HEK293 (cell line): Measurements from ENCODE around the gene VEZT.
A peak's percentile ranks its signal among the peaks of the same experiment; 100 is the strongest.

Experiments used
- GLIS1 ChIP-seq: fragments of 450-650 bp; formaldehyde crosslinking; IDR thresholded peaks from 2 replicates; pipeline ENCODE4 v1.5.1; 2016; ENCODE audit warnings: missing biosample characterization, missing genetic modification characterization
- HOXD13 ChIP-seq: sonication (generic); formaldehyde crosslinking; IDR thresholded peaks from 2 replicates; pipeline ENCODE4 v1.8.0; 2022; ENCODE audit warnings: missing genetic modification reagents, borderline replicate concordance
- MZF1 ChIP-seq: fragments of 450-650 bp; formaldehyde crosslinking; IDR thresholded peaks from 2 replicates; pipeline ENCODE4 v1.5.1; 2017; ENCODE audit warnings: missing biosample characterization, missing genetic modification characterization, borderline replicate concordance
- PATZ1 ChIP-seq: fragments of 450-650 bp; formaldehyde crosslinking; IDR thresholded peaks from 2 replicates; pipeline ENCODE4 v1.5.1; 2016; ENCODE audit warnings: missing biosample characterization, missing genetic modification characterization
- WT1 ChIP-seq: fragments of 450-650 bp; formaldehyde crosslinking; IDR thresholded peaks from 2 replicates; pipeline ENCODE4 v1.5.1; 2016; ENCODE audit warnings: missing biosample characterization, missing genetic modification characterization
- ZBTB44 ChIP-seq: fragments of 450-650 bp; IDR thresholded peaks from 2 replicates; pipeline ENCODE4 v1.5.1; 2018; ENCODE audit warnings: missing biosample characterization, mild to moderate bottlenecking, missing genetic modification characterization
- ZBTB6 ChIP-seq: fragments of 450-650 bp; formaldehyde crosslinking; IDR thresholded peaks from 2 replicates; pipeline ENCODE4 v1.5.1; 2017; ENCODE audit warnings: missing biosample characterization, missing genetic modification characterization
- ZBTB8A ChIP-seq: fragments of 450-650 bp; formaldehyde crosslinking; IDR thresholded peaks from 2 replicates; pipeline ENCODE4 v1.5.1; 2016; ENCODE audit warnings: missing biosample characterization, missing genetic modification characterization
- ZFHX2 ChIP-seq: fragments of 450-650 bp; formaldehyde crosslinking; conservative IDR thresholded peaks from 2 replicates; pipeline ENCODE4 v1.5.1; 2016; ENCODE audit warnings: missing biosample characterization, missing genetic modification characterization
- ZFP69B ChIP-seq: fragments of 450-650 bp; formaldehyde crosslinking; IDR thresholded peaks from 2 replicates; pipeline ENCODE4 v1.5.1; 2016; ENCODE audit warnings: missing biosample characterization, missing genetic modification characterization
- ZNF132 ChIP-seq: fragments of 450-650 bp; formaldehyde crosslinking; IDR thresholded peaks from 2 replicates; pipeline ENCODE4 v1.5.1; 2017; ENCODE audit warnings: missing biosample characterization, missing genetic modification characterization, borderline replicate concordance
- ZNF16 ChIP-seq: fragments of 450-650 bp; formaldehyde crosslinking; IDR thresholded peaks from 2 replicates; pipeline ENCODE4 v1.5.1; 2016; ENCODE audit warnings: low read depth, missing biosample characterization, missing genetic modification characterization
- ZNF214 ChIP-seq: fragments of 450-650 bp; formaldehyde crosslinking; IDR thresholded peaks from 2 replicates; pipeline ENCODE4 v1.5.1; 2017; ENCODE audit warnings: missing biosample characterization, mild to moderate bottlenecking, missing genetic modification characterization, borderline replicate concordance
- ZNF274 ChIP-seq, 2 experiments: fragments of 200-500 bp in 1 of 2; fragments of 450-650 bp in 1 of 2; sonication (Bioruptor generic) in 1 of 2; formaldehyde crosslinking in 1 of 2; IDR thresholded peaks; 2 replicates each; pipeline versions ENCODE4 v1.5.1 to v1.6.1; 2014 to 2016; ENCODE audit warnings: borderline replicate concordance in 1 of 2, inconsistent platforms in 1 of 2, low read length in 1 of 2, missing biosample characterization in 1 of 2, missing genetic modification characterization in 1 of 2
- ZNF335 ChIP-seq: fragments of 450-650 bp; formaldehyde crosslinking; conservative IDR thresholded peaks from 2 replicates; pipeline ENCODE4 v1.5.1; 2016; ENCODE audit warnings: missing biosample characterization, missing genetic modification characterization
- ZNF391 ChIP-seq: fragments of 450-650 bp; formaldehyde crosslinking; IDR thresholded peaks from 2 replicates; pipeline ENCODE4 v1.5.1; 2016; ENCODE audit warnings: low read depth, missing biosample characterization, missing genetic modification characterization, borderline replicate concordance
- ZNF398 ChIP-seq: fragments of 450-650 bp; formaldehyde crosslinking; IDR thresholded peaks from 2 replicates; pipeline ENCODE4 v1.5.1; 2017; ENCODE audit warnings: missing biosample characterization, missing genetic modification characterization
- ZNF416 ChIP-seq: fragments of 450-650 bp; formaldehyde crosslinking; IDR thresholded peaks from 2 replicates; pipeline ENCODE4 v1.5.1; 2016; ENCODE audit warnings: missing biosample characterization, missing genetic modification characterization
- ZNF510 ChIP-seq: fragments of 450-650 bp; formaldehyde crosslinking; IDR thresholded peaks from 2 replicates; pipeline ENCODE4 v1.5.1; 2018; ENCODE audit warnings: mild to moderate bottlenecking, missing genetic modification characterization, missing biosample characterization; ENCODE audit not compliant: insufficient replicate concordance
- ZNF518A ChIP-seq: fragments of 450-650 bp; formaldehyde crosslinking; conservative IDR thresholded peaks from 2 replicates; pipeline ENCODE4 v1.5.1; 2016; ENCODE audit warnings: low read depth, missing biosample characterization, missing genetic modification characterization
- ZNF530 ChIP-seq: fragments of 450-650 bp; formaldehyde crosslinking; IDR thresholded peaks from 2 replicates; pipeline ENCODE4 v1.5.1; 2016; ENCODE audit warnings: low read depth, missing biosample characterization, missing genetic modification characterization
- ZNF549 ChIP-seq: fragments of 450-650 bp; IDR thresholded peaks from 2 replicates; pipeline ENCODE4 v1.5.1; 2018; ENCODE audit warnings: missing biosample characterization, missing genetic modification characterization, mild to moderate bottlenecking, inconsistent platforms, moderate library complexity
- ZNF654 ChIP-seq: fragments of 450-650 bp; formaldehyde crosslinking; IDR thresholded peaks from 2 replicates; pipeline ENCODE4 v1.5.1; 2016; ENCODE audit warnings: low read depth, missing biosample characterization, missing genetic modification characterization
- ZNF664 ChIP-seq: fragments of 450-650 bp; formaldehyde crosslinking; IDR thresholded peaks from 2 replicates; pipeline ENCODE4 v1.5.1; 2016; ENCODE audit warnings: missing biosample characterization, missing genetic modification characterization
- ZNF830 ChIP-seq: fragments of 450-650 bp; IDR thresholded peaks from 2 replicates; pipeline ENCODE4 v1.5.0; 2018; ENCODE audit warnings: missing biosample characterization, missing genetic modification characterization, low read depth, mild to moderate bottlenecking, moderate library complexity
- ZNF843 ChIP-seq: fragments of 450-650 bp; formaldehyde crosslinking; IDR thresholded peaks from 2 replicates; pipeline ENCODE4 v1.5.1; 2016; ENCODE audit warnings: missing biosample characterization, missing genetic modification characterization
- ZSCAN23 ChIP-seq: fragments of 450-650 bp; formaldehyde crosslinking; IDR thresholded peaks from 2 replicates; pipeline ENCODE4 v1.5.1; 2016; ENCODE audit warnings: missing biosample characterization, missing genetic modification characterization

The VEZT gene

GRCh38 chr12:95216711-95217376, 763 bp upstream of the VEZT start (continued):
- TF ChIP-seq ZBTB44 (no peak), MZF1 (tag by site-specific recombination) (0 out of 2 replicates have a peak, but pooled peaks have one; percentile 57), ZNF664 (no peak), ZNF654 (no peak), ZNF549 (tag by site-specific recombination) (0 out of 2 replicates have a peak, but pooled peaks have one; percentile 10), ZFHX2 (tag by site-specific recombination) (peak; percentile 86), ZNF391 (peak; percentile 65; the same call in 1 of the 2 replicates), WT1 (0 out of 2 replicates have a peak, but pooled peaks have one; percentile 20), ZNF274 (IDR thresholded peaks at IDR 0.05; ENCODE audit: low read length) (no peak), ZNF274 (tag by site-specific recombination; IDR thresholded peaks at IDR 0.05; ENCODE audit: borderline replicate concordance) (no peak), HOXD13 (no peak), GLIS1 (tag by site-specific recombination) (no peak), ZNF830 (tag by site-specific recombination) (no peak), ZBTB6 (tag by site-specific recombination) (no peak), ZNF335 (tag by site-specific recombination) (peak; percentile 16; the same call in 1 of the 2 replicates), ZNF398 (no peak), ZNF416 (tag by site-specific recombination) (no peak), ZNF530 (tag by site-specific recombination) (no peak), ZNF16 (no peak), ZSCAN23 (tag by site-specific recombination) (no peak), ZBTB8A (tag by site-specific recombination) (no peak), ZNF214 (tag by site-specific recombination) (no peak), ZNF843 (tag by site-specific recombination) (no peak), PATZ1 (tag by site-specific recombination) (peak; percentile 53; the same call in 1 of the 2 replicates), ZFP69B (no peak; the same call in 1 of the 2 replicates), ZNF132 (no peak), ZNF518A (tag by site-specific recombination) (no peak), ZNF510 (tag by site-specific recombination) (no peak)
